CD4-positive, alpha-beta T cell treated with Interleukin-2 at 100 ng/mL for 4 hours (primary cell): Measurements from ENCODE around the gene GDF15.
"Not testable (repeated sequence)": the region's sequence is repeated elsewhere in the genome, so short reads cannot be mapped to it uniquely, and the experiment has no call there.

ENCODE experiments used
- DNase-seq: peaks from one replicate; pipeline ENCODE4 v3.0.0-alpha.2; 2020; ENCODE audit warnings: low spot score

GDF15 gene

DNA sequence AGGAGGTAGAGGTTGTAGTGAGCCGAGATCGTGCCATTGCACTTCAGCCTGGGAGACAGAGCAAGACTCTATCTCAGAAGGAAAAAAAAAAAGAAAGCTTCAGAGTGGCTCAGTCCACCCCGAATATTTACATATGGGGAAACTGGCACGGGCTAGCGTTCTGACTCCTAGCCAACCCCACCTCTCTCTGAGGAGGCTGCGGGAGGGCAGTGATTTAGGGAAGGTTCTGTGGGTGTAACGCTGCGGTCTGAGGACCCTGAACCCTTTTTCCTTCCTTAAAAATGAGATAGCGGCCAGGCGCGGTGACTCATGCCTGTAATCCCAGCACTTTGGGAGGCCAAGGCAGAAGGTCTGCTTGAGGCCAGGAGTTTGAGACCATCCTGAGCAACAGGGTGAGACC, 6.5 kb downstream of the GDF15 start:
- DNase-seq = no peak

DNA sequence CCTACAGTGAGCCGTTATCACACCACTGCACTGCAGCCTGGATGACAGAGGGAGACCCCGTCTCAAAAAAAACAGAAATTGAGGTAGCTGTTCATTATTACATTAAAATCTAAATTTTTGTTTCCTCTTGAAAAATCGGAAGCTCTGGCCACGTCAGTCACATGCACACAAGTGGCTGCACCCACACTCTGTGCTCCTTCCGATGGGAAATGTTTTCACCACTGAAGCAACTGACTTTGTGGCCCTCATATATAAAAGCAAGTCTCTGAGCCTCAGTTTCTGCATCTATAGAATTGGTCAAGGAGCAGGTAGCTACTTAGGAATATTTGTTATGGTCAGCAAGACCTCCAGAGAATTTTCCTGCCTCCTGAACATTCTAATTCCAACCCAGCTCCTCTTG, 7.0 kb downstream of the GDF15 start:
- no peak for DNase-seq

DNA sequence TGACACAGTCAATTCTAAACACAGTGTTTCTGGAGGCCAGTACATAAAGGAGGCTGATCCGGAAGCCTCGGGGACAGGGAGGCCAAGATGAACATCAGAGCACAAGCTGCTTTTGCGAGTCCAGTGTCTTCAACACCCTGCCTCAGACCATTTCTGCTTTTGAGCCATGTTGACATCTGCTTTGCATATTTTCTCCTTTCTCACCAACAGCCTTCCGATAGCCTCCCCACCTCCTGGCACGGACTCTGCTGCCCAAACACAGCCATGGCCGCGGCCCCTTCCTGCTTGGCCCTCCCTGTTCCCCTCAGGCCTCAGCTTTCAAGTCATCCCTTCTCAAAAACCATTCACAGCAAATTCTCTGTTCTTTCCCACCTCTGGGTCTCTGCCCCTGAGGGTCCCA, 7.9 kb downstream of the GDF15 start:
- DNase-seq = no peak

DNA sequence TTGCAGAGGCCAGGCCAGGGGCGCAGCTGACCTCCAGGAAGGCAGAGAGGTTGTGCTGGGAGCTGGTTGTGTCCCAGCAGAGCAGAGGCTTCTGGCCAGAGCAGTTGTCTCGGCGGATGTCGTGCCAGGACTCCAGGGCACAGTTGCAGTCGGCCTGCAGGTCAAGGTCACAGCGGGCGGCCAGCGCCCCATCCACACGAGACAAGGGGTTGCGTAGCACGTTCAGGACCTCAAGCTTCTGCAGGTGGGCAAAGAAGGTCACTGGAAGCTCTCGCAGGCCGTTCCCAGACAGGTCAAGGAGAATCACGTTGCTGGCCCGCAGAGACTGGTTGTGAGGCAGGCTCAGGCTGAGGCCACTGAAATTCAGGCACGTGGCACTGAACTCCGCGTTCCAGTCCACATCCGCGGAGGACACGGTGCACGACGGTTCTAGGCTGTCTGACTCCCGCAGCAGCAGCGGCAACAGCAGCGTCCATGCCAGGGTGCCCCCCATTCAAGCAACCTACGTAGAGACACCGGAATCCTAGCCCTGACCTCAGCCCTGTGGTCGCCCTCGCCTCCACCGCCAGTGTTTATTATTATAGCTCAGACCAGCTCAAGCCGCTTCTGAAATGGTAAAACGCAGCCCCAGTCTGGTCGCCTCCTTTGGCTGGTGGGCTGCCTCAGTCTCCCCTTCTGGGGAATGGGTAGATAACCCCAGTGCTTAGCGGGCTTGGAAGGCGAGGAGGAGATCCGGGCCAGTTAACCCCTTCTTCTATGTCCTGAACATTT, 10.7 kb downstream of the GDF15 start:
- DNase-seq = no peak

DNA sequence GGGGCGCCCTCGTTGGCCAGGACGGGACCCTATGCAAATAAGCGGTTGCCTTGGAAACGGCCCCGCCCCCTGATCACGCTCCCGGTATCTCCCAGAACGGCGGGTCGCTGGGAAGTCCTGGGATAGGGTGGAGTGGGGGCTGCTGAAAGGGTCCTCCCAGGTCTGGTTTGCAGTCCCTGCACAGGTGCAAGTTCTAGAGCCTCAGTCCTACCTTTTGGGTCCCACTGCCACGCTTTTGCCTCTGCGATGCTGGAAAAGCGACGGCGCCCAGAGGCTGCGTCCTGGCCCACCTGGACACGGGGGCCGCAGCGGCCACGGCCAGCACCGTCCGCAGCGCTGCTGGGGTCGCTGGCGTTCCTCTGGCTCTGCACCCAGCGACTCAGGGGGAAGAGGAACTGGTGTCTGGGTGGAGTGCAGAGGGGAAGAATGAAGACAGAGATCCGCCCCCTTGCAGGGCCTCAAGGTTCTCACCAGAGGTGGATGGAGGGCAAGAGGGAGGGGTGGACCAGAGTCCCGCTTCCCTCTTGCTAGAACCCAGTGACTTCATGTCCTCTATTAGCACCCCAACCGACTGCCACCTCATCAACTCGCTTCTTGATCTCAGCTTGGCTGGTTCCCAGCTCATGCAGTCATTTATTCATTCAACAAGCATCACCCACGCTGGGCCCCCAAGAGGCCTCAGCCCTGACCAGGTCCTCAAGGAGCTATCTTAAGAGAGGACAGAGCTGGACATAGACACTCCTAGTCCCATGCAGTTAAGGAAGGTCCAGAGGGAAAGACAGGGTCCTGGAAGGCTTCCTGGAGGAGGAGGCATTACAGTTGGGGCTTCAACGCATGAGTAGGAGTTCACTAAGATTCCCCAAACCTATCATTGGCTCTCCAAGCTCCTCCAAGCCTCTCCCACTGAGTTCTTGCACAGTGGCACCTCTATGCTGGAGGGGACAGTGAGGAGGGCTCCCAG, 11.6 kb downstream of the GDF15 start, which contains the start of gene LRRC25:
Gene LRRC25, minus strand, starts transcription at position 381 of the 961 bp plus-strand sequence. CDS start 659 bp downstream, outside the sequence.
- peak; percentile 23 for DNase-seq

DNA sequence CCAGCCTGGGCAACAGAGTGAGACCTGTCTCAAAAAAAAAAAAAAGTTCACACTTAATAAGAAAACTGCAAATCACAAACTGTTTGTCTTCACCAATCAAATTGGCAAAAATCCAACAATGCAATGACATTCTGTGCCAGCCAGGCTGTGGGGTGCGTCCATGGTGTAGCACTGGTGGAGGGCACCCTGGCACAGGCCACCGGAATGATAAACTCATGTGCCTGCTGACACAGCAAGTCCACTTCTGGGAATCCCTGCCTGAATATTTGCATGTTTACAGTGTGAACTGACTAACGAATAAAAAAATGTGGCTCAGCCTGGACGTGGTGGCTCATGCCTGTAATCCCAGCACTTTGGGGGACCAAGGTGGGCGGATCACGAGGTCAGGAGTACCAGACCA, 13.1 kb downstream of the GDF15 start:
- DNase-seq = no peak

DNA sequence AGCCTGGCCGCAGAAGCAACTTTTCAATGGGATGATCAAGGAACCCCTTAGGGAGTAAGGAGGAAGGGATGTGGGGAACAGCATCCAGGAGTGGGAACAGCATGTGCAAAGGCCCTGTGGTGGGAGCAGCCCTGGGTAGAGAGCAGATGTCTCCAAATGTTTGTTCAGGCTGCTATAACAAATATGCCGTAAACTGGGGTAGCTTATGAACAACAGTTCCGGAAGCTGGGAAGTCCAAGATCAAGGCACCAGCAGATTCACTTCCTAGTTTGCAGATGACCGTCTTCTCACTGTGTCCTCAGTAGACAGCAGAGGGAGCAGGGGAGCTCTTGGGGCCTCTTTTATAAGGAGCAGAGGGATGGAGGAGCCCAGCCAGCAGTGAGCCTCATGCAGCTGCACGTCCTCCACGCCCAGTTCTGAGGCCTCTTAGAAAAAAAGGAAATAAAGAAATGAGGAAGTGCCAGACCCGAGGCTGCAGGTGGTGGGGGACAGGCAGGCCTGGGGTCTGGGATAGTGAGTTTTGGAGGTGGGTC, 15.7 kb downstream of the GDF15 start:
- no peak for DNase-seq

DNA sequence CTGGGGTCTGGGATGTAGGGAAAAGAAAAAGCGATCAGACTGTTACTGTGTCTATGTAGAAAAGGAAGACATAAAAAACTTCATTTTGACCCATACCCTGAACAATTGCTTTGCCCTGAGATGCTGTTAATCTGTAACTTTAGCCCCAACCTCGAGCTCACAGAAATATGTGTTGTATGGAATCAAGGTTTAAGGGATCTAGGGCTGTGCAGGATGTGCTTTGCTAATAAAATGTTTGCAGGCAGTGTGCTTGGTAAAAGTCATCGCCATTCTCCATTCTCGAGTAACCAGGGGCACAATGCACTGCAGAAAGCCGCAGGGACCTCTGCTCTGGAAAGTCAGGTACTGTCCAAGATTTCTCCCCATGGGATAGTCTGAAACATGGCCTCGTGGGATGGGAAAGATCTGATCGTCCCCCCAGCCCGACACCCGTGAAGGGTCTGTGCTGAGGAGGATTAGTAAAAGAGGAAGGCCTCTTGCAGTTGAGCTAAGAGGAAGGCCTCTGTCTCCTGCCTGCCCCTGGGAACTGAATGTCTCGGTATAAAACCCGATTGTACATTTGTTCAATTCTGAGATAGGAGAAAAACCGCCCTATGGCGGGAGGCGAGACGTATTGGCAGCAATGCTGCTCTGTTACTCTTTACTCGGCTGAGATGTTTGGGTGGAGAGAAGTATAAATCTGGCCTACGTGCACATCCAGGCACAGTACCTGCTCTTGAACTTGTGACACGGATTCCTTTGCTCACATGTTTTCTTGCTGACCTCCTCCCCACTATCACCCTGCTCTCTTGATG, 16.7 kb downstream of the GDF15 start:
- DNase-seq = not testable (repeated sequence)

DNA sequence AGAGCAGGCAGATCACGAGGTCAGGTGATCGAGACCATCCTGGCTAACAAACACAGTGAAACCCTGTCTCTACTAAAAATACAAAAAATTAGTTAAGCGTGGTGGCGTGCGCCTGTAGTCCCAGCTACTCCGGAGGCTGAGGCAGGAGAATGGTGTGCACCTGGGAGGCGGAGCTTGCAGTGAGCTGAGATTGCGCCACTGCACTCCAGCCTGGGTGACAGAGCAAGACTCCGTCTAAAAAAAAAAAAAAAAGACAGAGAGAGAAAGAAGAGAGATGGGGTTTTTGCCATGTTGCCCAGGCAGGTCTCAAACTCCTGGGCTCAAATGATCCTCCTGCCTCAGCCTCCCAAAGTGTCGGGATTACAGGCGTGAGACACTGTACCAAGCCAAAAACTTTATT, 19.8 kb downstream of the GDF15 start:
- not testable (repeated sequence) for DNase-seq

DNA sequence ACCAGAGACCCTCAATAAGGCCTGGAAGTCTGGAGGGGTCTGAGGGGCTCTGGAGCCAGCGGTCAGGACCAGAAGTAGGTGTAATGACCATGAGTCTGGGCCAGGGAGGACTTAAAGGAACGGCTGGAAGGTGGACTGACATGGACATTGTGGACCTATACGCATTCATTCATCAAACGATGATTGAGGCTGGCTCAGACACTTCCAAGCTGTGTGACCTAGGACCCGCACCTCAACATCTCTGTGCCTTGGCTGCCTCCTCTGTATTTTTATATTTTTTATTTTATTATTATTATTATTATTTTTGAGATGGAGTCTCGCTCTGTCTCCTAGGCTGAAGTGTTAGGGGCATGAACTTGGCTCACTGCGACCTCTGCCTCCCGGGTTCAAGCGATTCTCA, 20.8 kb downstream of the GDF15 start:
- no peak for DNase-seq

DNA sequence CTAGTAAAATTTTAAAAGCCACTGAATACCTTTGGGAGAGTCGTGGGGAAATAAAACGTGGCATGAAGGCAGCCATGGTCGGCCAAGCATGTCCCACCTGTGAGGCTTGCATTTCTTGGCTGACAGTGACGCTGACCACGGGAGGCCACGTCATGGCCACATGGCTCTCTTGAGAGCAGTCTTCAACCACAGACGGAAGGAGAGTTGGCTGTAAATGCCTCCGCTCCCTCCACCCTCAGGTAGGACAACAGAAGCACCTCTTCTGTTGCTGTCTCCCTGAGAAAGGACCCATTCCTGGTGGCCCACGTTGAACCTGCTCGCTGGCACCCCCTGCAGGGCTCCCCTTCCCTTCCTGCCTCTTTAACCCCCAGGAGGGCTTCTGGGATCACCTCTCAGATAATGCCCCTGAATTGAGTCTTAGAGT, 22.1 kb downstream of the GDF15 start:
- DNase-seq = no peak

DNA sequence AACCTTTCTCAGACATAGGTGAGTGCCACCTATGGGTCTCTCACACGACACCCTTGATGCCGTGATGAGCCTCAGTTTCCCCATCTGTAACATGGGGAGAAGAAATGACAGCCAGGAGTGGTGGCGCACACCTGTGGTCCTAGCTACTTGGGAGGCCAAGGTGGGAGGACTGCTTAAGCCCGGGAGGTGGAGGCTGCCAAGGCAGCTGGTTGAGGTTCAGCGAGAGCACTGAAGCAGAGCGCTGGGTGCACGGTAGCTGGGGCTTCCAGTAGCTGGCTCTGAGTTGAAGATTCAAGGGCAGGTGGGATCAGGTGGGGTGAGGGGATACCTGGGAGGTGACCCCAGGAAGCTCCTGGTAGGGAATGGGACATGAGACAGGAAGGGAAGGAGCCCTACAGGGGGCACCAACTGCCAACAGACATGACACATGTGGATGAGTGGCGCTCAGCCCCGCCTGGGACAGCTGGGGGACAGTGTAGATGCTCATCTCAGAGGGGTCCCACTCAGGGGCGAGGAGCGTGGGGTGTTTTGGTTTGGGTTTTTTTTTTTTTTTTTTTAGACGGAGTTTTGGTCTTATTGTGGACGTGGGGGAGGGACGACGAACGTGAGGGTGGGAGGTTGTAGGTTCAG, 26.8 kb downstream of the GDF15 start:
- DNase-seq = no peak

DNA sequence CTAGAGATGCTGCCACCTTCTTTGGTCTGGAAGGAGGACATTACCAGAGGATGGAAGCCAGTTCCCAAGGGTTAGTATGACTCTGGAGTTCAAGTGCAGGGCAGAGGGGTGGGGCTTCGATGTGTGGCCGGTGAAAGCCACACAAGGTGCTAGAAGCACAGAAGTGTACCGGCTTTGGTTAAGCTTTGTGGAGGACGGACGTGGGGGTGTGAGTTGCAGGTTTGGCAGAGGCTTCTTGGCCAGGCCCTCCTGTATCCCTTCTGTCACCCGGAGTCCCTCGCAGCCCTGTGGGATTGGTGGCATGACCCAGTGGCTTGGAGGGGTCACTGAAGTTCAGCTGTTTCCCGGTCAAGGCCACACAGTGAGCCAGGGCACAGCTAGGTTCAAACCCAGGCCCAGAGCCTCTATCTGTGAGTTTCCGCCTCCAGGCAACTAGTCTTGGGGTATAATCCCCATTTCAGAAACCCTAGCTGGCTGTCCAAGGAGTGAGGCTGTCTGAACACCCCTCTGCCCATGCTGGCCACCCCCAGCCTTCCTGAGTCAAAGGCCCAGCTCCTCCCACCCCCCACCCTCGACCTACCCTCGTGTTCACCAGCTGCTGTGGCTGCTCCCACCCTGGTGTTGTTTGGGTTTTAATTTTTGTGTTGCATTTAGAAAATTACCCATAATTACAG, 28.7 kb downstream of the GDF15 start:
- DNase-seq = no peak

DNA sequence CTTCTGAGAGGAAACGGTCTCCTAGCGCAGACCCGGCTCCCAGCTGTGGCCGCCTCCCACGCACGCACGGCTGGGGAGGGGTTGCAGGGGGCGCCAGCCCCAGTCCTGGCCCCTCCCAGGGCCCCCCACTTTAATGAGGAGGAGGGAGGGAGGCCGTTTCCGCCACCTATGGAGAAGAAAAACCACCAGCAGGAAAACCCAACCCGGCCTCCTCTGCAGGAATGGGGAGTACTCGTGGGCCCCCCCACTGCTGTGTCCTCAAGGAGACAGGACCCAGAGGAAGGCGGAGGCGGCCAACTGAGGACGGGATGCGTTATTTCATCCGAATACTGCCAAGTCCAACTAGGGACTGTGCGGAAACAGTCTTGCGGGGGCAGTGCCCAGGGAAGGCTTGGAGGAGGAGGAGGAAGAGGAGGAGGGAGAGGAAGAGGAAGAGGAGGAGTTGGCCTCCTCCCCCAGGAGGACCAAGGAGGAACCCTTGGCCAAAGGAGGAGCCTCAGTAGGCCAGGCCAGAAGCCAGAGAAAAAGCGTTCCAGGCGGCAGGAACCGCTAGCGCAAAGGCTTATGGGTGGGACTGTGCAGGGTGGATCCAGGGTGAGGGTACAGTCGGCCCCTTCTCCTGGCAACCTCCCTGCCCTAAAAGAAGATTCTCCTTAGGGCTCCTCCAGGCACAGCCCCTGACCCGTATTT, 29.4 kb downstream of the GDF15 start:
- DNase-seq = no peak

DNA sequence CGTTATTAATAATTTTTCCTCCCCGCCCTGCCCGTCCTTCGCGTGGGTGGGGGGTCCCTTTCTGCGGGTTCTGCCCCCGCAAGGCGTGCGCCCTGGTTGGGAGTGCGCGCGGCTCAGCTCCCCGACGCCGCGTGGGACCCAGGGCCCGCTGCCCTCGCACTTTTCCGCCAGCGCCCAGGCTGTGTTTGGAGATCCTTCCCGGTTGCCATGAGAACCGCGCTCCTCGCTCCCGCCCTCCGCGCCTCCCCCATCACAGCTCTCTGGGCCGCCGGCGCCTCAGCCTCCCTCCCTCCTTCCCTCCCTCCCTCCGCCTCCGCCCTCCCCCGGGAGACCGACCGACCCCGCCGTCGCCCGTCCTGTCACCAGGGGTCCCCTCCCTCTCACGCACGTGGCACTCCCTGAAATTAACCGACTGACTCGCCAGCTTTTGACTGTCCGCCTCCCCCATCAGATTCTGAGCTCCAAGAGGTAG, 30.9 kb downstream of the GDF15 start:
- DNase-seq = peak; percentile 83

DNA sequence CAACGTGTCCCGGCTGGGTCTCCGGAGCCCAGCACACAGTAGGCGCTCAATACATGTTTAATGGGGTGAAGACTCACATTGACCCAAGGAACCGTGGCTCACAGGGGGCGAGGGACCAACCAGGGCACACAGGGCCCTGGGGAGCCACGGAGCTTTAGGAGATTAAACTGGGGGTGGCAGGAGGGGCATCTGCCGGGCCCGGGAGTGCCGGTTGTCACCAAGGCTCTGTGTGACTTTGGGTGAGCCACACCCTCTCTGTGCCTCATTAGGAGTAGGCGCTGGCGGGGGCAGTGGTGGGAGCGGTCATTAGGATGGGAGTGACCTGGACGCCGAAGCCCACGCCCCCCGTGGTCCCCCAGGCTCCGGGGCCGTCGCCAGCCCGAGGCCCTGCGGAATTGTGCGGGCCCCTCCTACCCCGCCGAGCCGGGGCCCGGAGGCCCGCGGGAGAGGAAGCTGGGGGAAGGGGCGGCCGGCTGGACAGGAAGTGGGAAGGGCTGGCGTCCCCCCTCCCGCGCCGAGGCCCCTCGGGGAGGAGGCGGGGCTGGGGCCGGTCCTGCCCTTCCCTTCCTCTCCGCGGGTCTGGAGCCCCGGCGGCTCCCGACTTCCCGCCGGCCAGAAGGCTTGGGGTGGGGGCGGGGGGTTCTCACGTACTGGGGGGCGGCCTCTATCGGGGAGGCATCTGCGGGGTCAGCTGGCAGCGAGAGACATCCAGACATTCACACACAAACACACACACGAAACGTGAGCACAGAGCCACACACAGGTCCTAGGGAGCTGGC, 31.5 kb downstream of the GDF15 start:
- peak; percentile 42 for DNase-seq

DNA sequence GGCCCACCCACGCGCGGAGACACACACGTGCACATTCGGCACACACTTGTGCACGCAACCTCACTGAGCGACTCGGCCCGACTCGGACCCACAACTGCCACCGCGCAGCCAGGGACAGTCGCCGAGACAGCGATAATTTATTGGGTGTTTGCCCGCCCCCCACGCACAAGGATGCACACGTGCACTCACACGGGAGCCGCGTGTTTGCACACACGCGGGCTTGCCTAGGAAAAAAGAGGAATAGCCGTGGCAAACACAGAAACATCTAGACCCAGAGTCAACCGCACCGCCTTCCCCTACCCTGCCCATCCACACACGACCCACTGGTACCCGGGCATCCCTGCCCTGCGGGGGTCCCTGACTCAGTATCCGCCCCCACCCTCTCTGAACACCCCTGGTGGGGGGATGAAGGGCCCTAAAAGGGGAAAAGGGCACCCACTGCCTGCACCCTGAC, 32.1 kb downstream of the GDF15 start:
- no peak for DNase-seq

DNA sequence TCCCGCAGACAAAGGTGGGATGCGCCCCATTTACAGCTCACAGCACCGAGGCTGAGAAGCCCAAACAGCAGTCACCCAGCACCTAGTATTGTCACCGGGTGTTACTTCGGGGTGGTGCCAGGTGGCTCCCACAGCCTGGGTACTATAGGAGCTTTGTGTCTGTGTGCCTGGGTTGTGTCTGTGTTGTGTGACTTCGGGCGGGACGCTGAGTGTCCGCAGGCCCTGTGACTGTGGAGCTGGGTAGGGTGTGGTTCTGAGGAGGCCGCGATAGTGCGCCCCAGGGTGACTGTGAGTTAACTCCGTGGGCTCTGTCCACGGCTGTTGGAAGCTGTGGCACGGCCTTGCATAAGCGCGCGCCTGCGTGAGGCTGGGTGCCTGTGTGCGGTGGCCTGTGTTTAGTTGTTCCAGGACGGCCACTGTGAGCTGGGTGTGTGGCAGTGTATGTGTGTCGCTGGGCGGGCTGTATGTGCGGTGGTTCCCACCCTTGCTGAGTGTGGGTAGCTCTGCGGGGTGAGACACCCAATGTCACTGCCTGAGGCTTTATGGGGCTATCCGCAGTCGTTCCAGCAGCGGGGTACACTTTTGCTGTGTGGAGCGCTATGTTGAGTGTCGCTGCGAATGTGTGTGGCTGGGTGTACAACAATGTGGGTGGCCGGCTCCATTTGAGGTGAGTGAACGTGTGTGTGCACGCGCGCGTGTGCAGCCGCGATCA, 32.7 kb downstream of the GDF15 start:
- peak; percentile 55 for DNase-seq
